GM18526 (cell line): ENCODE measurements around the gene IGSF21.

Source experiments
- POLR2A ChIP-seq: IDR thresholded peaks from 3 replicates; pipeline ENCODE4 v1.6.1; 2011; ENCODE audit not compliant: insufficient read length; ENCODE audit errors: extremely low read depth

The IGSF21 gene

DNA sequence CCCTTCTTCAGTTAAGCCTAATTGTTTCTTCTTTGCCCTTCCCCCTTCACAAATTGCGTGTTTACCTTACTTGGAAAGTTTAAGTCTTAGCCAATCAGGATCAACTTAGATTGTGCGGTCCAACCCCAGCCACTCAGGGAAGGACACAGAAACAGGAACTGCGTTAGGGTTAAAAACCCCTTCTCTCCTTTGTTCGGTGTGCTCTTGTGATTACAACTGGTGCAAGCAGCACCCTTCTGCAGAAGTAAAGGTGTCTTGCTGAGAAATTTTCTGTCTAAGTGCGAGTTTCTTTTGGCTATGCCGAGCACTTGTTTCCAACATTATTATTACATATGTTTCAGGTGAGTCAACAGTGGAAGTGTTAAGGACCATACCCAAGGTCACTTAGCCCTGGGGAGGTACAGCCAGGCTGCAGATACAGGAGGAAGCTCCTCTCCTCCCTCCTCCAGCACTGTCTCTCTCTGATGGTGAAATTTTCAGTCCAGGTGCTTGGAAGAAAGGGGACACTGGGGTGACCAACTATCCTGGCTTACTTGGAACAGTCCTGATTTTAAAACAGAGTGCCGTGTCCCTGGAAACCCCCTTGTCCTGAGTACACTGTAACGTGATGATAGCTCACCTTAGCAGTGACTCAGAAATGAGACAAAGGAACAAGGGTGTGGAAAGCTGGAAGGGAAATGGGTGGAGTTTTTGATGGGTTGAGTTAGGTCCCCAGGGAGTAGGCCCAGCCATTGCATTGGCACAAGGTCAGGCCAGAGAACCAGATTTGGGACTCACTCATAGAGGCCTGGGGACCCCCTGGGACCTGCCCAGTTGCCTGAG lies 304.4 kb downstream of the IGSF21 start:
- TF ChIP-seq POLR2A, result no peak

DNA sequence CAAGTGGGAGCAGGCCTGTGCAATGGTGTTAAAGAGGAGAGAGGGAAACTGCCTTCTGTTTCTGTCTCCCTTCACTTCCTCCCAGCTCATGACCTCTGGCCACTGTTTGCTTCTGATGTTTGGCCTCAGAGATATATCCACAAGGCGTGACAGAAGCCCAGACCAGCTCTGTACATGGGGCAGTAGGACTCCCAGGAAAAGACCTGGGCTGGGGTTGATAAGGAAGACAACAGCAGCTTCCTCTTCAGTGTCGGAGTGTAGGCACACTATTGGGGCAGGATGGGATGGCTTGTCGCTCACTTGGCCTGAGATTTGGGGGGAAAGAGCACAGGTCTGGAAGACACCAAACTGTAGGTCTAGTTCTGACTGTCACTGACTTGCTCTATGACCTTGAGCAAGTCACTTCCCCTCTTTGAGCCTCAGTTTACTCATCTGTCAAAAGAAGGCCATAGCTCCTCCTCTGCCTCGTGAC lies 305.3 kb downstream of the IGSF21 start:
- TF ChIP-seq POLR2A, result no peak

DNA sequence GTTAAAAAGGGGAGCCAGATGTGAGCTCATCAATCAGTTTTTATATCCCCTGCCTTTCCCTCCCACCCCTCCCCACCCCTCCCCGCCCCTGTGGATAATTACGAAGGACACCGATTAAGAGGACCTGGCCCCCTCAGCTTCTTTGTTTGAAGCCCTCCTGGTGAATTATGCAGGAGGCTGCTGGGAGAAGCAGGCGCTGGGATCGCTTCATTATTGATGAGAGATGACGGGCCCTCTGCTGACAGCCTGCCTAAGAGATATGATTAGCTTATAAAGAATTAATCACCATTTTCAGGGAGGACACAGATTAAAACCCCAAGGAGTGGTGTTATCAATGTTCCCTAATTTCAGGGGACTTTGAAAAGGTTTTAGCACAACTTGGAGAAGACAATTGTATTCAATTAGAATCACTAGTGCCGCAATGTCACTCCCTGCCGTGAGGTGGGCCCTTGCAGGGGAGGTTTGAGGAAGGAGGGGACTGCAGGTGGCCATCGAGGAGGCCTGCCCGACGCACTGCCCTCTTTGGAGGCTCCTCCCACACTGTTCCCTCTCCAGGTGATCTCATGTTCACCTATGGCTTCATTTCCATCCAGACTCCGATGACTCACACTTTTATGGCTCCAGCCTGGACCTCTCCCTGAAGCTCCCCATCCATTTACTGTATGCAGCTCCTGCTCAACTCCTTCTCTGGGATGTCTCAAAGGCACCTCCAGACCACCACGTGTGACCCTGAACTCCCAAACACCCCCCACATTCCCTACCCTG lies 306.1 kb downstream of the IGSF21 start:
- TF ChIP-seq POLR2A, result no peak

DNA sequence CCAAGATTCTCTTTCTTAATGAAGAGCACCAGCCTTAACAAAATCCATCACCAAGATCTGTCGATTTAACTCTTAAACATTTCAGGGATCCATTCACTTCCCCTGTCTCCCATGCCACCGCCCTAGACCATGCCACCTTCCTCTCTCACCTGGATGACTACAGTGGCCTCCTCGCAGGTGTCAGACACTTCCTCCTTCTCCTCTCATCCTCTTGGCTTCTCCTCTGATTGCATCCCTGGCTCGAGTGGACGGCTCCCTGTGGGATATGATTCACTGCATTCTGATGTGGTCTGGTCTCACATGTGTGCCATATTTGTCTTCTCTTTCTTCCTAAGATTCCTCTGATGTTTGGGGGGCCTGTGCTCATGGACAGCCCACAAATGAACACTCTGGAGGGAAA lies 306.7 kb downstream of the IGSF21 start:
- TF ChIP-seq POLR2A, result no peak

DNA sequence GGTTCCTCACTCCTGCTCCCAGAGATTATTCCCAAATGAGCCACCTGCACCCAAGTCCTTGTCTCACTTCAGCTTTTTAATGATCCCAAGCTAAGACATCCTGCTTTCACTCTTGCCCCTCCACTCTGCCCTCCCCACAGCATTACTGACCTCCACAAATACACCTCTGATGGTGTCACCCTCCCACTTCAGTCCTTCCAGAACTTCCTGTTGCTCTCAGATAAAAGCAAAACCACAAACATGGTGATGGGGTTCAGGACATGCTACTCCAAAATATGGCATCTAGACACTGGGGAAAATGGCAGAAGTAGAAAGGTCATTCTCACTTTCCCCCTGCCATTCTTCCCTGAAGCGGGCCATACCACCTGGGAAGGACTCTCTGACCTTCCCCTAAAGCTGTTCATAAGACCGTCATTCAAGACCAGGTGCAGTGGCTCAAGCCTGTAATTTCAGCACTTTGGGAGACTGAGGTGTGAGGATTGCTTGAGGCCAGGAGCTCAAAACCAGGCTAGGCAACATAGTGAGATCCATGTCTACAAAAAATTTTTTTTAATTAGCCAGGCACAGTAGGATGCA lies 307.4 kb downstream of the IGSF21 start:
- TF ChIP-seq POLR2A, result no peak

DNA sequence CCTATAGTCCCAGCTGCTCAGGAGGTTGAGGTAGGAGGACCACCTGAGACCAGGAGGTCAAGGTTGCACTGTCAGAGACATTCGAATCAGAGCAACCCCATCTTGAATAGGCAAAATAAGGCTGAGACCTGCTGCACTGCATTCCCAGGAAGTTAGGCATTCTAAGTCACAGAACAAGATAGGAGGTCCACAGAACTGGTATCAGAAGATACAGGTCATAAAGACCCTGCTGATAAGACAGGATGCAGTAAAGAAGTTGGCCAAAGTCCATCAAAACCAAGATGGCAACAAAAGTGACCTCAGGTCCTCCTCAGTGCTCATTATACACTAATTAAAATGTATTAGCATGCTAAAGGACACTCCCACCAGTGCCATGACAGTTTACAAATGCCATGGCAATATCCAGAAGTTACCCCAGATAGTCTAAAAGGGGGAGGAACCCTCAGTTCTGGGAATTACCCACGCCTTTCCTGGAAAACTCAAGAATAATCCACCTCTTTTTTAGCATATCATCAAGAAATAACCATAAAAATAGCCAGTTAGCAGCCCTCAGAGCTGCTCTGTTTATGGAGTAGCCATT lies 307.9 kb downstream of the IGSF21 start:
- no peak for TF ChIP-seq POLR2A

DNA sequence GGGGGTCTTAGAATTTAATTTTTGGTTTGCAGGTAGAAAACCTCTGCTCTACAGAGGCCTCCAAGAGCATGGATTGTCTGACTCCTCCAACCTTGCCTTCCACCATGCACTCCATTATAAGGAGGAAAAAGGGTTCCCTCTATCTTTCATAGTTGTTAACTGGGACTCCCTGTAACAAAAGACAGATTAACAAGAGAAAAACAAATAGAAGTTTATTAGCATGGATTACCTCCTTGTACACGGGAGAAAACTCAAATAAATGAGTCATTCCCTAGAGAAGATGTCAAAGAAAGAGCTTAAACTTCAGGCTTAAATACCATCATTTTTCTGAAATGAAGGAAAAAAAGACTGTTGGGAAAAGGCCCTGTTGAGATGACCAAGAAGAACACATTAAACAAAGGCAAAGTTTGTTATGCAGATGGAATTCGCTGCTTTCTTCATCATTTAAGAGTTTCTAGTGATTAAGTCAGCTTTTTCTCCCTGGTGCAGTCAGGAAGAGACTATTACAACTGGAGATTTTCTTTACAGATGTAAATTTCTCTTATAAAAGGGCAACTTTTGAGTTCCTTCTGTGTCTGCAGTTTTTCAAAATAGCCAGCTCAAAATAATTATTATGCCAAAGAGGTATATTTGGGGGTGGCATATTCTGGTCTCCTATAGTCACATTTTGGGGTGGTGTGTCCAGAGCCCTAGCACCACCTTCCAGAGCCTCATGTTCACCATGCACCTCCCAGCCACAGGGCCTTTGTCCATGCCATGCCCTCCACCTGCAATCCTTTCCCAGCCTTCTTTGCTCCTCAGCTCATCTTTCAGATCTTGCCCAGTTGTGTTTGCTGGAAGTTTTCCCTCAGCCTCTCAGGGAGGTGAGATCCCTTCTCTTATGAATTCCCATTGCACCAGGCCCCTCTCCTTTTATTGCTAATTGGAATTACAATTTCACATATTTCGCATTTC lies 310.0 kb downstream of the IGSF21 start:
- no peak for TF ChIP-seq POLR2A

DNA sequence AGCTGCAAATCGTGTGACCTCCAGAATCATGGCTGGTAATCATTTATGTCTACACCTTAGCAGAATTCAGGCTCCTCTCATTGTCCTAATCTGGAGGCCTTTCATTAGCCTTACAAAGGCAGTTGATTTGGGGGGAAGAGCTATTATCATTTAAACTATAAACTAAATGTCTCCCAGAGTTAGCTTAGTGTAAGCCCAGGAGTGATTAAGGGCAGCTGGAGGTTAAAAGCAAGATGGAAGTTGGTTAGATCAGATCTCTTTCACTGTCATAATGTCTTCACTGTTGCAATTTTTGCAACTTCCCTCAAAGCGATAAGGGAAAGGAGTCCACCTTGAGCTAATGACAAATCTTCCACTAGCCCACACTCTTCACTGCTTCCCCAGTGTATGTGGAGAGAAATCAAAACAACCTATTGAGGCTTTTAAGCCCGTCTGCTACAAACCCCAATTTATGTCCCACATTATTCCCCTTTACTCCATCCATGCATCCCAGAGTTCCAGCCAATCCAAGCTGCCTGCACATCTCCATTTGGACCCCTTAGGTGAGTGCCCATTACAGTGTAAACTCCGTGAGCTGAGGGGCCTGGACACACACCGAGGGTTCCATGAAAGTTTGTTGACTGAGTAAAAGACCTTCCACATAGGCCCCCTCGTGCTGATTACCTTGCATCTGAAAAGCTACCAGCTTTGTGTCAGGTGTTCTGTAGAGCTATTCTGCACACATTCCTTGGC lies 311.7 kb downstream of the IGSF21 start:
- no peak for TF ChIP-seq POLR2A

DNA sequence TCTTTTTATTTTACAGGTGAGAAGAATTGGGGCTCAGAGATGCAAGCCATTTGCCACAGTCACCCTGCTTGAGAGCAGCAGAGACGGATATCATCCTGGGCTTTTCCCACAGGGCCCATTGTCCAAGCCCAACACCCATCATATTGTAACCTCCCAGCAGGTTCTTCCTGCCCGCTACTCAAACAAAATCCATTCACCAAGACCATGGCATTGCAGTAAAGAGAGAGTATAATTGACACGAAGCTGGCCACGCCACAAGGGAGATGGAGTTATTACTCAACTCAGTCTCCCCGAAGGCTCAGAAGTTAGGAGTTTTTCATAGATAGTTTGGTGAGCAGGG lies 312.2 kb downstream of the IGSF21 start:
- no peak for TF ChIP-seq POLR2A

DNA sequence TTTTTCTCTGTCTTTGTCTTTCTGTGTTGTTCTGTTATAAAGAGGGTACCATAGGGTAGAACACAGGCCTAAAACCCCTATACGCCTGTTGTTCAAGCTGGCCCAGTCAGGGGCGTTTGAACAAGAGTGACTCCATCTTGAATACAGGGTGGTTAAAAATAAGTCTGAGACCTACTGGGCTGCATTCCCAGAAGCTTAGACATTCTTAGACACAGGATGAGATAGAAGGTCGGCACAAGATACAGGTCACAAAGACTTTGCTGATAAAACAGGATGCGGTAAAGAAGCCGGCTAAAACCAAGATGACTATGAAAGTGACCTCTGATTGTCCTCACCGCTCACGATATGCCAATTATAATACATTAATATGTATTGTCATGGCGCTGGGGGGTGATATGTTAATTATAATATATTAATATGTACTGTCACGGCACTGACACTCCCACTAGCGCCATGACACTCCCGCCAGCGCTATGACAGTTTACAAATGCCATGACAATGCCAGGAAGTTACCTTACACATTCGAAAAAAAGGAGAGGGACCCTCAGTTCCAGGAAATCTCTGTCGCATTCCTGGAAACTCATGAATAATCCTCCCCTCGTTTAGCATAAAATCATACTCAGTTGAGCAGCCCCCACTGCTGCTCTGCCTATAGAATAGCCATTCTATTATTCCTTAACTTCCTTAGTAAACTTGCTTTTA lies 314.6 kb downstream of the IGSF21 start:
- no peak for TF ChIP-seq POLR2A

DNA sequence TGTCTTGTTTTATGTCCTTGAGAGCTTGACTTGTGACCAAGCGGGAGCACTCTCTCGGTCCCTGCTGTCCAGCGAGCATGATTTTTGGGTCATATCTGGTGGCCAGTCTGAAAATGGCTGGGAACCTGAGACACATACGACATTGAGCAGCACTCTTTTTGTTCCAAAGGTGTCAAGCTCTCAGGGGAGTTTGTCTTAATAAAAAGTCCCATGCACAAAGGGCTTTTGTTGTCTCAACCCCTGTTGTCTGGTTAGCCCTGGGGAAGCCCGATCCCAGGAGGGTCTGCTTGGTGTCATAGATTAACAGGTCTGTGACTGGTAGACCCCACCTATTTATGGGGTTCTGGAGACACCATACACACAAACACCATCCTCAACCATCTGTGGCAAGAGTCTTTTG lies 315.4 kb downstream of the IGSF21 start:
- TF ChIP-seq POLR2A, result no peak

DNA sequence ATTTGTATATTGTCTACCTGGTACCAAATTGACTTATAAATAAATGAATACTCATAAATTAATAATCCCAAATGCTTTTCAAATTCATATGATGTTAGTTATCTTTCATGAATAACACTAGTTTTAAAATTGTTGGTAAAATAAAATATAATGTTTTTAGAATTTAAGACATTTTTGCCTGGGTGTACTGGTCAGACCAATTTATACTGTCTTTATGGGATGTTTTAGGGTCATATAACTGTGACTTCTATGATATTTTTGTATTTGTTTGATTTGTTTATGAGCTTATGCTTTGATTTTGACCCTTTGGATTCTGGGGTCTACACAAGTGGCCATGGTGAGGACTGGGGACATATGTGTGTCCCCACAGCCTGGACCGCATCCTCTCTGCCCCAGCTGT lies 319.0 kb downstream of the IGSF21 start:
- no peak for TF ChIP-seq POLR2A
